Neutrophil (primary cell): Measurements from ENCODE around the gene DENND11.

Experiments used
- H3K27ac ChIP-seq: fragments of 200-600 bp; sonication (generic); 2 replicates; pipeline ENCODE4 v1.5.1; 2016; ENCODE audit warnings: mild to moderate bottlenecking, moderate library complexity
- H3K27me3 ChIP-seq: fragments of 200-600 bp; sonication (generic); 2 replicates; pipeline ENCODE4 v1.6.0; 2016; ENCODE audit warnings: mild to moderate bottlenecking
- H3K36me3 ChIP-seq: fragments of 200-600 bp; sonication (generic); 2 replicates; pipeline ENCODE4 v1.5.1; 2017
- H3K4me1 ChIP-seq, 2 experiments: fragments of 200-600 bp in 1 of 2; sonication (generic) in 1 of 2; 1 replicate in 1 of 2; 2 replicates in 1 of 2; pipeline versions ENCODE4 v1.5.1 to v1.6.1; 2013 to 2016; ENCODE audit warnings: low read depth in 1 of 2, low read length in 1 of 2, mild to moderate bottlenecking in 1 of 2, moderate library complexity in 1 of 2; ENCODE audit not compliant: control insufficient read depth in 1 of 2, insufficient read depth in 1 of 2
- H3K4me3 ChIP-seq, 2 experiments: fragments of 200-600 bp in 1 of 2; sonication (generic) in 1 of 2; 1 replicate in 1 of 2; 2 replicates in 1 of 2; pipeline ENCODE4 v1.5.1; 2013 to 2016; ENCODE audit warnings: low read depth in 1 of 2, low read length in 1 of 2, mild to moderate bottlenecking in 1 of 2, moderate library complexity in 1 of 2
- H3K9me3 ChIP-seq: fragments of 200-600 bp; sonication (generic); 2 replicates; pipeline ENCODE4 v1.5.1; 2016
- CTCF ChIP-seq: fragments of 200-600 bp; sonication (generic); IDR thresholded peaks from 2 replicates; pipeline ENCODE4 v1.5.1; 2016; ENCODE audit warnings: antibody characterized with exemption

The DENND11 gene

GRCh38 chr7:141674171-141674671 is 27.7 kb downstream of the DENND11 start:
- Histone ChIP-seq H3K4me3 (no peak overlapping the region), H3K36me3 (no peaks in the 10 kb centered on the region), H3K27me3 (no peaks in the 10 kb centered on the region), H3K9me3 (no peaks in the 10 kb centered on the region), H3K4me1 (peaks cover 9 to 21% of the 10 kb centered on the region in 2 experiments), H3K27ac (no peak overlapping the region)
- TF ChIP-seq CTCF: no peak

GRCh38 chr7:141673346-141673745 is 28.6 kb downstream of the DENND11 start:
- Histone ChIP-seq H3K27me3 (no peaks in the 10 kb centered on the region), H3K36me3 (no peaks in the 10 kb centered on the region), H3K4me1 (peaks cover 9 to 21% of the 10 kb centered on the region in 2 experiments), H3K9me3 (no peaks in the 10 kb centered on the region), H3K4me3 (no peak overlapping the region), H3K27ac (no peak overlapping the region)
- no peak for TF ChIP-seq CTCF

GRCh38 chr7:141671705-141672496 is 30.1 kb downstream of the DENND11 start:
- H3K27ac ChIP-seq: no peak overlapping the region
- H3K36me3 ChIP-seq: no peaks in the 10 kb centered on the region
- no peak for TF ChIP-seq CTCF
- no peak overlapping the region for H3K4me3 ChIP-seq
- H3K4me1 ChIP-seq: peaks cover 9 to 21% of the 10 kb centered on the region in 2 experiments
- H3K9me3 ChIP-seq: no peaks in the 10 kb centered on the region
- H3K27me3 ChIP-seq: no peaks in the 10 kb centered on the region

GRCh38 chr7:141668853-141669252 is 33.1 kb downstream of the DENND11 start:
- H3K27ac ChIP-seq: no peak overlapping the region
- peaks cover 9 to 11% of the 10 kb centered on the region in 2 experiments for H3K4me1 ChIP-seq
- H3K36me3 ChIP-seq: no peaks in the 10 kb centered on the region
- TF ChIP-seq CTCF: no peak
- H3K4me3 ChIP-seq: no peak overlapping the region
- no peaks in the 10 kb centered on the region for H3K9me3 ChIP-seq
- H3K27me3 ChIP-seq: no peaks in the 10 kb centered on the region

- no peaks in the 10 kb centered on the region for H3K9me3 ChIP-seq
- peaks cover 5% of the 10 kb centered on the region in 2 experiments for H3K4me1 ChIP-seq
- H3K4me3 ChIP-seq: no peak overlapping the region
- H3K27ac ChIP-seq: no peak overlapping the region
- H3K27me3 ChIP-seq: no peaks in the 10 kb centered on the region
- no peaks in the 10 kb centered on the region for H3K36me3 ChIP-seq
- TF ChIP-seq CTCF: no peak
Observed at GRCh38 chr7:141666071-141666470, 35.9 kb downstream of the DENND11 start.
